K562 (cell line): ENCODE measurements around the gene IKZF4. TPM values are rescaled to one million over a fixed set of nuclear protein-coding genes. Genes with fewer than 3 reads are reported as not detected.

ENCODE experiments used
- ARID3B ChIP-seq: fragments of 250-450 bp; sonication (Bioruptor Pico); IDR thresholded peaks from 2 replicates; pipeline ENCODE4 v1.4.0; 2020; ENCODE audit warnings: borderline replicate concordance
- HDAC3 ChIP-seq: fragments of 450-650 bp; IDR thresholded peaks from 2 replicates; pipeline ENCODE4 v1.6.1; 2018; ENCODE audit warnings: borderline replicate concordance, mild to moderate bottlenecking, moderate library complexity; ENCODE audit not compliant: partially characterized antibody
- HEY1 ChIP-seq: fragments of 250-450 bp; sonication (Bioruptor Pico); IDR thresholded peaks from 2 replicates; pipeline ENCODE4 v1.5.0; 2020; ENCODE audit warnings: mild to moderate bottlenecking, moderate library complexity, borderline replicate concordance
- IFI16 ChIP-seq: fragments of 250-450 bp; sonication (Bioruptor Pico); IDR thresholded peaks from 2 replicates; pipeline ENCODE4 v2.1.2; 2022; ENCODE audit warnings: mild to moderate bottlenecking, inconsistent platforms
- IRF1 ChIP-seq: sonication (generic); formaldehyde crosslinking; IDR thresholded peaks from 2 replicates; pipeline ENCODE4 v1.8.0; 2022; ENCODE audit warnings: missing genetic modification reagents, mild to moderate bottlenecking, borderline replicate concordance
- KAT7 ChIP-seq: sonication (generic); formaldehyde crosslinking; IDR thresholded peaks from 2 replicates; pipeline ENCODE4 v1.8.0; 2022; ENCODE audit warnings: missing genetic modification reagents, mild to moderate bottlenecking, borderline replicate concordance
- NCOA4 ChIP-seq: fragments of 450-650 bp; IDR thresholded peaks from 2 replicates; pipeline ENCODE4 v1.6.1; 2018; ENCODE audit warnings: mild to moderate bottlenecking; ENCODE audit not compliant: partially characterized antibody
- NR3C1 ChIP-seq: sonication (generic); formaldehyde crosslinking; IDR thresholded peaks from 2 replicates; pipeline ENCODE4 v1.8.1; 2022; ENCODE audit warnings: missing genetic modification reagents
- POU5F1 ChIP-seq: fragments of 150-350 bp; IDR thresholded peaks from 2 replicates; pipeline ENCODE4 v1.6.1; 2014; ENCODE audit warnings: borderline replicate concordance, low read length, low read depth, mild to moderate bottlenecking; ENCODE audit not compliant: partially characterized antibody
- PPARD ChIP-seq: fragments of 250-450 bp; sonication (Bioruptor Pico); IDR thresholded peaks from 2 replicates; pipeline ENCODE4 v1.8.0; 2022; ENCODE audit warnings: inconsistent platforms, mild to moderate bottlenecking, moderate library complexity
- RUNX1 ChIP-seq: sonication (generic); IDR thresholded peaks from 2 replicates; pipeline ENCODE4 v1.6.1; 2016; ENCODE audit warnings: antibody characterized with exemption, low read depth
- SIN3B ChIP-seq: fragments of 450-650 bp; IDR thresholded peaks from 2 replicates; pipeline ENCODE4 v1.6.1; 2017; ENCODE audit warnings: low read depth, mild to moderate bottlenecking, moderate library complexity
- SREBF1 ChIP-seq: fragments of 150-350 bp; IDR thresholded peaks from 2 replicates; pipeline ENCODE4 v1.6.1; 2014; ENCODE audit warnings: antibody characterized with exemption, low read depth, low read length, borderline replicate concordance
- TSC22D4 ChIP-seq: fragments of 450-650 bp; IDR thresholded peaks from 2 replicates; pipeline ENCODE4 v1.6.1; 2016; ENCODE audit warnings: missing genetic modification characterization, missing biosample characterization, control low read depth
- XRCC5 ChIP-seq: fragments of 200-400 bp; formaldehyde crosslinking; IDR thresholded peaks from 2 replicates; pipeline ENCODE4 v1.6.1; 2017; ENCODE audit warnings: low read depth, mild to moderate bottlenecking, low read length
- YY1 ChIP-seq, 3 experiments: IDR thresholded peaks; 2 replicates each; pipeline ENCODE4 v1.6.1; 2011; ENCODE audit warnings: low read length in 2 of 3, mild to moderate bottlenecking in 2 of 3, moderate library complexity in 2 of 3, borderline replicate concordance in 1 of 3, control low read depth in 1 of 3, low read depth in 1 of 3; ENCODE audit not compliant: insufficient read depth in 3 of 3, insufficient replicate concordance in 2 of 3, control insufficient read depth in 1 of 3, insufficient read length in 1 of 3; ENCODE audit errors: extremely low read depth in 1 of 3
- ZKSCAN1 ChIP-seq: fragments of 150-350 bp; IDR thresholded peaks from 2 replicates; pipeline ENCODE4 v1.6.1; 2016; ENCODE audit warnings: low read depth, low read length
- ZNF239 ChIP-seq: fragments of 250-450 bp; sonication (Bioruptor Pico); IDR thresholded peaks from 2 replicates; pipeline ENCODE4 v1.4.0; 2020; ENCODE audit warnings: mild to moderate bottlenecking
- polyA plus RNA-seq, 8 experiments: library from polyadenylated mRNA; depleted of rRNA in 4 of 8; stranded (reverse) in 5 of 8; unstranded in 3 of 8; fragments of >200 nt; fragmentation: Nextera tagmentation in 2 of 8; fragmentation: Illumina TruSeq in 1 of 8; extraction: Ambion mirVana in 2 of 8; extraction: Trizol in 1 of 8; gene quantifications; 2 replicates each; pipeline versions ENCODE4 v1.2.1 to v1.2.3, GENCODE V29; 2011 to 2014; ENCODE audit warnings: inconsistent platforms in 1 of 8, missing spikeins in 1 of 8
- total RNA-seq, 7 experiments: library from RNA; depleted of rRNA in 6 of 7; stranded (reverse); fragments of >200 nt in 6 of 7; fragmentation: Illumina TruSeq in 2 of 7; extraction: Trizol in 2 of 7; gene quantifications; 2 replicates each; pipeline versions ENCODE4 v1.2.1 to v1.2.3, GENCODE V29; 2011 to 2021; ENCODE audit warnings: low replicate concordance in 1 of 7
- TF ChIP-seq, protein P1 (sequence below): fragments of 250-450 bp; sonication (Bioruptor Pico); IDR thresholded peaks from 2 replicates; pipeline ENCODE4 v1.4.0; 2020
- TF ChIP-seq, protein P2 (sequence below): IDR thresholded peaks from 2 replicates; pipeline ENCODE4 v1.6.1; 2014; ENCODE audit warnings: antibody characterized with exemption
- TF ChIP-seq, protein P3 (sequence below): fragments of 250-450 bp; sonication (Bioruptor Pico); IDR thresholded peaks from 2 replicates; pipeline ENCODE4 v1.5.0; 2021

IKZF4 gene
- total and polyA plus RNA-seq, 9 of the 15 experiments (the other 6 are each of a cell fraction or from before 2014, with no cell fraction given) = 1.9 to 16.3 (median 3.6) TPM

GRCh38 chr12:56041552-56042429 is 20.9 kb downstream of the IKZF4 start, which contains the start of gene RPS26 (continued):
- TF ChIP-seq YY1 (IDR thresholded peaks at IDR 0.05; ENCODE audit: borderline replicate concordance in 1 of 3, control insufficient read depth in 1 of 3, extremely low read depth in 1 of 3, insufficient read depth in 3 of 3, insufficient read length in 1 of 3, insufficient replicate concordance in 2 of 3, low read depth in 1 of 3, low read length in 2 of 3) (peak in 2 of 3 experiments; percentile 68 to 89), XRCC5 (peak; percentile 92), HEY1 (peak; percentile 80; the same call in 1 of the 2 replicates), IRF1 (no peak), IFI16 (CRISPR knock-in tag) (no peak), SREBF1 (0 out of 2 replicates have a peak, but pooled peaks have one; percentile 42), HDAC3 (peak; percentile 81), NCOA4 (no peak), RUNX1 (no peak), POU5F1 (peak; percentile 84), PPARD (no peak), ZKSCAN1 (0 out of 2 replicates have a peak, but pooled peaks have one; percentile 25), TSC22D4 (no peak), SIN3B (peak; percentile 88), ARID3B (no peak), KAT7 (no peak), NR3C1 (peak; percentile 37; the same call in 1 of the 2 replicates), ZNF239 (peak; percentile 34; the same call in 1 of the 2 replicates)
- TF ChIP-seq, protein P1, sequence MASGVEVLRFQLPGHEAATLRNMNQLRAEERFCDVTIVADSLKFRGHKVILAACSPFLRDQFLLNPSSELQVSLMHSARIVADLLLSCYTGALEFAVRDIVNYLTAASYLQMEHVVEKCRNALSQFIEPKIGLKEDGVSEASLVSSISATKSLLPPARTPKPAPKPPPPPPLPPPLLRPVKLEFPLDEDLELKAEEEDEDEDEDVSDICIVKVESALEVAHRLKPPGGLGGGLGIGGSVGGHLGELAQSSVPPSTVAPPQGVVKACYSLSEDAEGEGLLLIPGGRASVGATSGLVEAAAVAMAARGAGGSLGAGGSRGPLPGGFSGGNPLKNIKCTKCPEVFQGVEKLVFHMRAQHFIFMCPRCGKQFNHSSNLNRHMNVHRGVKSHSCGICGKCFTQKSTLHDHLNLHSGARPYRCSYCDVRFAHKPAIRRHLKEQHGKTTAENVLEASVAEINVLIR = peak; percentile 80
- TF ChIP-seq, protein P2, sequence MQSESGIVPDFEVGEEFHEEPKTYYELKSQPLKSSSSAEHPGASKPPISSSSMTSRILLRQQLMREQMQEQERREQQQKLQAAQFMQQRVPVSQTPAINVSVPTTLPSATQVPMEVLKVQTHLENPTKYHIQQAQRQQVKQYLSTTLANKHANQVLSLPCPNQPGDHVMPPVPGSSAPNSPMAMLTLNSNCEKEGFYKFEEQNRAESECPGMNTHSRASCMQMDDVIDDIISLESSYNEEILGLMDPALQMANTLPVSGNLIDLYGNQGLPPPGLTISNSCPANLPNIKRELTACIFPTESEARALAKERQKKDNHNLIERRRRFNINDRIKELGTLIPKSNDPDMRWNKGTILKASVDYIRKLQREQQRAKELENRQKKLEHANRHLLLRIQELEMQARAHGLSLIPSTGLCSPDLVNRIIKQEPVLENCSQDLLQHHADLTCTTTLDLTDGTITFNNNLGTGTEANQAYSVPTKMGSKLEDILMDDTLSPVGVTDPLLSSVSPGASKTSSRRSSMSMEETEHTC = no peak
- TF ChIP-seq, protein P3, sequence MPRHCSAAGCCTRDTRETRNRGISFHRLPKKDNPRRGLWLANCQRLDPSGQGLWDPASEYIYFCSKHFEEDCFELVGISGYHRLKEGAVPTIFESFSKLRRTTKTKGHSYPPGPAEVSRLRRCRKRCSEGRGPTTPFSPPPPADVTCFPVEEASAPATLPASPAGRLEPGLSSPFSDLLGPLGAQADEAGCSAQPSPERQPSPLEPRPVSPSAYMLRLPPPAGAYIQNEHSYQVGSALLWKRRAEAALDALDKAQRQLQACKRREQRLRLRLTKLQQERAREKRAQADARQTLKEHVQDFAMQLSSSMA (CRISPR knock-in tag) = peak; percentile 75; the same call in 1 of the 2 replicates
